Panc1 (cell line): ENCODE data around the gene CDK5RAP2.

ENCODE experiments used
- CTCF ChIP-seq: fragments of 450-650 bp; IDR thresholded peaks from 2 replicates; pipeline ENCODE4 v1.5.1; 2017; ENCODE audit warnings: mild to moderate bottlenecking
- POLR2AphosphoS5 ChIP-seq: IDR thresholded peaks from 2 replicates; pipeline ENCODE4 v1.6.1; 2012; ENCODE audit warnings: mild to moderate bottlenecking, low read depth, low read length, moderate library complexity
- REST ChIP-seq, 2 experiments: IDR thresholded peaks; 2 replicates each; pipeline ENCODE4 v1.6.1; 2011 to 2012; ENCODE audit warnings: low read depth in 2 of 2, control low read depth in 1 of 2, low read length in 1 of 2, mild to moderate bottlenecking in 1 of 2, moderate library complexity in 1 of 2; ENCODE audit not compliant: insufficient read depth in 1 of 2
- SIN3A ChIP-seq: IDR thresholded peaks from 2 replicates; pipeline ENCODE4 v1.6.1; 2012; ENCODE audit warnings: low read depth, mild to moderate bottlenecking, low read length, moderate library complexity, borderline replicate concordance; ENCODE audit not compliant: insufficient read depth

GRCh38 chr9:120413121-120414048, 166.6 kb downstream of the CDK5RAP2 start:
- TF ChIP-seq CTCF (no peak), POLR2AphosphoS5 (no peak), REST (IDR thresholded peaks at IDR 0.05; ENCODE audit: insufficient read depth in 1 of 2, low read depth in 2 of 2, low read length in 1 of 2) (no peak), SIN3A (no peak)
